Neuronal stem cell (in vitro differentiated cells): ENCODE data around the gene VWF.

Source experiments
- DNase-seq: peaks from one replicate; pipeline ENCODE4 v3.0.0-alpha.2; 2013; ENCODE audit warnings: low spot score
- H2AFZ ChIP-seq: one replicate; pipeline ENCODE4 v1.6.1; 2013; ENCODE audit warnings: mild to moderate bottlenecking, low read length, inconsistent platforms
- H2AK5ac ChIP-seq: 2 replicates; pipeline ENCODE4 v1.6.1; 2013; ENCODE audit warnings: low read depth, mild to moderate bottlenecking, inconsistent platforms, low read length, moderate library complexity, mixed read lengths
- H2BK120ac ChIP-seq: 2 replicates; pipeline ENCODE4 v1.6.1; 2013; ENCODE audit warnings: low read depth, mild to moderate bottlenecking, inconsistent platforms, low read length, moderate library complexity, mixed read lengths
- H2BK12ac ChIP-seq: one replicate; pipeline ENCODE4 v1.6.1; 2013; ENCODE audit warnings: low read length, inconsistent platforms
- H2BK15ac ChIP-seq: 2 replicates; pipeline ENCODE4 v1.6.1; 2013; ENCODE audit warnings: mild to moderate bottlenecking, low read length, inconsistent platforms, mixed read lengths
- H2BK5ac ChIP-seq: one replicate; pipeline ENCODE4 v1.6.1; 2013; ENCODE audit warnings: inconsistent platforms, mild to moderate bottlenecking, low read length, moderate library complexity
- H3K14ac ChIP-seq: one replicate; pipeline ENCODE4 v1.6.1; 2013; ENCODE audit warnings: low read length, inconsistent platforms
- H3K18ac ChIP-seq: 2 replicates; pipeline ENCODE4 v1.6.1; 2013; ENCODE audit warnings: low read length, inconsistent platforms
- H3K23ac ChIP-seq: 2 replicates; pipeline ENCODE4 v1.6.1; 2013; ENCODE audit warnings: low read depth, mild to moderate bottlenecking, mixed read lengths, low read length, inconsistent platforms; ENCODE audit not compliant: poor library complexity
- H3K27ac ChIP-seq: replicated peaks from 3 replicates; pipeline ENCODE4 v1.5.1; 2013; ENCODE audit warnings: low read length, inconsistent platforms
- H3K27me3 ChIP-seq, 3 experiments: 2 replicates each; pipeline ENCODE4 v1.6.1; 2013; ENCODE audit warnings: low read length in 3 of 3, mild to moderate bottlenecking in 2 of 3, inconsistent platforms in 1 of 3, low read depth in 1 of 3, mixed read lengths in 1 of 3, moderate library complexity in 1 of 3; ENCODE audit not compliant: control insufficient read depth in 3 of 3, insufficient read depth in 3 of 3
- H3K36me3 ChIP-seq, 2 donors: replicated peaks in 1 of 2; 2 replicates each; pipeline ENCODE4 v1.6.1; 2013; ENCODE audit warnings: low read length in 2 of 2; ENCODE audit not compliant: control insufficient read depth in 2 of 2, insufficient read depth in 2 of 2
- H3K4ac ChIP-seq: 2 replicates; pipeline ENCODE4 v1.6.1; 2013; ENCODE audit warnings: inconsistent platforms, mild to moderate bottlenecking, low read length, moderate library complexity
- H3K4me1 ChIP-seq, 2 donors: 1 replicate in 1 of 2; 2 replicates in 1 of 2; pipeline ENCODE4 v1.6.1; 2013; ENCODE audit warnings: low read length in 2 of 2, low read depth in 1 of 2; ENCODE audit not compliant: control insufficient read depth in 2 of 2, insufficient read depth in 1 of 2
- H3K4me2 ChIP-seq: one replicate; pipeline ENCODE4 v1.6.1; 2013; ENCODE audit warnings: mild to moderate bottlenecking, low read length, inconsistent platforms; ENCODE audit not compliant: insufficient read depth, poor library complexity, severe bottlenecking
- H3K4me3 ChIP-seq, 2 donors: 2 replicates each; pipeline ENCODE4 v1.5.1; 2013; ENCODE audit warnings: low read length in 2 of 2, mild to moderate bottlenecking in 2 of 2, inconsistent platforms in 1 of 2, moderate library complexity in 1 of 2
- H3K79me1 ChIP-seq: one replicate; pipeline ENCODE4 v1.6.1; 2013; ENCODE audit warnings: low read depth, mild to moderate bottlenecking, inconsistent platforms, low read length, moderate library complexity
- H3K9ac ChIP-seq: one replicate; pipeline ENCODE4 v1.6.1; 2013; ENCODE audit warnings: mild to moderate bottlenecking, low read depth, low read length, inconsistent platforms; ENCODE audit not compliant: poor library complexity
- H3K9me3 ChIP-seq, 2 donors: replicated peaks in 1 of 2; 2 replicates each; pipeline versions ENCODE3 to v1.6.1; 2013; ENCODE audit warnings: low read length in 2 of 2, mild to moderate bottlenecking in 2 of 2, inconsistent platforms in 1 of 2, low read depth in 1 of 2, mixed read lengths in 1 of 2, moderate library complexity in 1 of 2; ENCODE audit not compliant: control insufficient read depth in 2 of 2, insufficient read depth in 1 of 2
- H4K8ac ChIP-seq: one replicate; pipeline ENCODE4 v1.6.1; 2013; ENCODE audit warnings: low read depth, mild to moderate bottlenecking, inconsistent platforms, low read length, moderate library complexity
- H4K91ac ChIP-seq: one replicate; pipeline ENCODE4 v1.6.1; 2013; ENCODE audit warnings: low read length, low read depth, mild to moderate bottlenecking, inconsistent platforms; ENCODE audit not compliant: poor library complexity
- WGBS, 2 donors: extraction: QIAGEN DNeasy Blood & Tissue Kit; methylation state at CpG; one replicate each; pipeline ENCODE4 v1.1.7; 2013; ENCODE audit warnings: missing lambda C conversion rate in 2 of 2, mixed read lengths in 1 of 2; ENCODE audit not compliant: insufficient read length in 2 of 2, insufficient replicate concordance in 1 of 2; ENCODE audit errors: extremely low coverage in 2 of 2; 5-methylcytosine and 5-hydroxymethylcytosine counted together

The VWF gene

GRCh38 chr12:6118891-6119568 lies 5.4 kb downstream of the VWF start:
- no CpG with 5 or more reads among the region's 9 CpGs for WGBS, 2 donors
- H2BK12ac ChIP-seq: no peak overlapping the region
- no peak for DNase-seq

GRCh38 chr12:6116471-6117021 lies 7.9 kb downstream of the VWF start:
- Histone ChIP-seq H2BK5ac (peak overlapping the region; percentile 61), H3K27me3 (peaks cover 0 to 36% (median 0%) of the 10 kb centered on the region in 3 experiments), H3K4ac (no peak overlapping the region), H3K4me1 (peaks cover 0 to 4% of the 10 kb centered on the region in 2 donors), H3K27ac (no peak overlapping the region), H3K9ac (no peak overlapping the region), H2AK5ac (peak overlapping the region; percentile 14), H3K18ac (peak overlapping the region; percentile 15), H3K14ac (no peak overlapping the region), H2AFZ (no peak overlapping the region), H3K79me1 (no peaks in the 10 kb centered on the region), H3K9me3 (no peaks in the 10 kb centered on the region), H4K91ac (no peak overlapping the region), H2BK15ac (peak overlapping the region; percentile 99), H3K4me2 (no peak overlapping the region), H3K4me3 (no peak overlapping the region), H2BK120ac (no peak overlapping the region), H3K36me3 (no peaks in the 10 kb centered on the region), H4K8ac (no peak overlapping the region), H2BK12ac (no peak overlapping the region), H3K23ac (peak overlapping the region; percentile 3)
- no peak for DNase-seq
- no CpG with 5 or more reads among the region's 14 CpGs for WGBS, 2 donors

More at GRCh38 chr12:6118891-6119568, 5.4 kb downstream of the VWF start:
- Histone ChIP-seq H3K14ac (no peak overlapping the region), H3K4ac (no peak overlapping the region), H3K18ac (peak overlapping the region; percentile 80), H3K36me3 (no peaks in the 10 kb centered on the region), H2AK5ac (no peak overlapping the region), H2AFZ (no peak overlapping the region), H3K4me3 (no peak overlapping the region), H3K4me1 (peaks cover 0 to 13% of the 10 kb centered on the region in 2 donors), H3K9ac (no peak overlapping the region), H3K4me2 (no peak overlapping the region), H3K9me3 (no peaks in the 10 kb centered on the region), H2BK120ac (no peak overlapping the region), H2BK5ac (no peak overlapping the region), H3K23ac (peak overlapping the region; percentile 18), H3K27me3 (peaks cover 0 to 50% (median 0%) of the 10 kb centered on the region in 3 experiments), H4K91ac (no peak overlapping the region), H3K79me1 (no peaks in the 10 kb centered on the region), H3K27ac (no peak overlapping the region), H4K8ac (no peak overlapping the region), H2BK15ac (peak overlapping the region; percentile 16)

DNA sequence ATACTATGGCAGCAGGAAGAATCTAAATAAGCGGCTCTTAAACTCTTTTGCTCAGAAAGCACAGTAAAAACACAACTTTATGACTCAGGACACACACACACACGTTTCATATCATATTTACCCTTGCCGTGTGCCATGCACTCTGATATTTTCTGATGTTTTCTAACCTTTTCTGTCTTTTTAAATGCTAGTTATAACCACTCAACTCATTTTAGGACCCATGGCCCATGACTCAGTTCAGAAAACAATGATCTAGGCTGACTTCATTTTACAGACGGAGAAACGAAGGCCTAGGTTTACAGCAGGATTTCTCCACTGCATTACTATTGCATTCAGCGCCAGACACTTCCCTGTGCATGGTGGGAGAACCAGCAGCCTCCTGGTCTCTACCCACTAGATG lies 9.1 kb downstream of the VWF start:
- Histone ChIP-seq H3K4me3 (no peak overlapping the region), H3K23ac (no peak overlapping the region)
- no CpG with 5 or more reads among the region's 6 CpGs for WGBS, 2 donors

GRCh38 chr12:6114476-6114870 lies 10.0 kb downstream of the VWF start:
- Histone ChIP-seq H3K4ac (no peak overlapping the region), H3K4me3 (no peak overlapping the region), H3K36me3 (peaks cover 0 to 2% of the 10 kb centered on the region in 2 donors), H4K8ac (no peak overlapping the region), H2BK5ac (no peak overlapping the region), H2BK120ac (no peak overlapping the region), H3K4me2 (no peak overlapping the region), H2AFZ (no peak overlapping the region), H3K23ac (no peak overlapping the region), H3K27ac (no peak overlapping the region), H2BK15ac (peak overlapping the region; percentile 25), H3K27me3 (peaks cover 0 to 26% (median 0%) of the 10 kb centered on the region in 3 experiments), H3K18ac (peak overlapping the region; percentile 79), H4K91ac (no peak overlapping the region), H3K79me1 (no peaks in the 10 kb centered on the region), H2BK12ac (no peak overlapping the region), H3K9me3 (no peaks in the 10 kb centered on the region), H3K9ac (no peak overlapping the region), H3K4me1 (no peaks in the 10 kb centered on the region), H2AK5ac (no peak overlapping the region), H3K14ac (no peak overlapping the region)
- WGBS, 2 donors: no CpG with 5 or more reads among the region's 6 CpGs
- DNase-seq: no peak

More for the DNA sequence above, 9.1 kb downstream of the VWF start:
- Histone ChIP-seq H2AFZ (no peak overlapping the region), H3K9ac (no peak overlapping the region), H2AK5ac (no peak overlapping the region), H4K91ac (no peak overlapping the region), H3K4me1 (no peaks in the 10 kb centered on the region), H4K8ac (no peak overlapping the region), H3K18ac (no peak overlapping the region), H3K4ac (no peak overlapping the region), H3K9me3 (no peaks in the 10 kb centered on the region), H3K36me3 (no peaks in the 10 kb centered on the region), H3K27ac (no peak overlapping the region), H3K27me3 (peaks cover 0 to 26% (median 0%) of the 10 kb centered on the region in 3 experiments), H3K4me2 (no peak overlapping the region), H2BK15ac (no peak overlapping the region), H3K14ac (no peak overlapping the region), H3K79me1 (no peaks in the 10 kb centered on the region), H2BK120ac (no peak overlapping the region), H2BK12ac (no peak overlapping the region), H2BK5ac (no peak overlapping the region)
- no peak for DNase-seq
